GM04504 (cell line): ENCODE data around the gene PRCC.

Experiments
- DNase-seq: peaks from one replicate; pipeline ENCODE4 v3.0.0-alpha.2; 2012; ENCODE audit warnings: low read depth

Gene PRCC

DNA sequence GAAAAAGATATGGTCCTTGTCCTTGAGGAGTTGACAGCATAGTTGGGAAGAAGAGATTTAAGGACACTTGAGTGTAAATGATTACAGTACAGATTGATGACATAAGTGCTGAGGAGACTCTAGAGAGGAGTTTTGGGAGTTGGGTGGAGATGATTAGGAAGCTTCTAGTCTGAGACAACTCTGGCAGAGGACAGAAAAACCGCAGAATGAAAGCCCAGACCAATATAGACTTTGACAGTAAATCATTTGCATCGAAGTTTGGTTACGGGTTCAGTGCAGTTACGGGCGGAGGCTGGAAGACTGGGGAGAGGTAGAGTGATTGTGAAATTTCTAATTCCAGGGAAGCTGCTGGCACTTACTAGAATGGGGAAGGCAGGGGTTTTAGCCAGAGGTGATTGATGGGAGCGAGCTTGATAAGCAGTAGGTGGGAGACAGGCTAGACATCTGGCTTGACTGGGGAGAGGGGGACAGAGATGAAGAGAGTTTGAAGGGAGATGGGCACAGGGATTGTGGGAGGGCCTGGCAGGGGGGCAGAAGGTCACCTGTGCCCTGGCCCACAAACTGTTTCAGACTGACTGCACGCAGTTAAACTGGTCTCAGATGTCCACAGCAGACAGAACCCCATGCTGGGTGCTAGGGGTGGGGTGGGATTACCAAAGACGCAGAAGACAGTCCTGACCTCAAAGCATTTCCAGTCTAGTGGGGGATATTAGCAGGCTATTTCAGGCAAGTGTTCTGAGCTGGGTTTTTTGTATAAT is 29.2 kb downstream of the PRCC start:
- DNase-seq = no peak

- no peak for DNase-seq
These were observed 30.0 kb downstream of the PRCC start for GRCh38 chr1:156797212-156797871.

- peak; percentile 78 for DNase-seq
These were observed 34.2 kb downstream of the PRCC start for GRCh38 chr1:156801409-156802121.

- DNase-seq = no peak
These were observed 35.1 kb downstream of the PRCC start for GRCh38 chr1:156802421-156802935.

- DNase-seq = no peak
These were observed 35.9 kb downstream of the PRCC start for GRCh38 chr1:156803086-156803851.

DNA sequence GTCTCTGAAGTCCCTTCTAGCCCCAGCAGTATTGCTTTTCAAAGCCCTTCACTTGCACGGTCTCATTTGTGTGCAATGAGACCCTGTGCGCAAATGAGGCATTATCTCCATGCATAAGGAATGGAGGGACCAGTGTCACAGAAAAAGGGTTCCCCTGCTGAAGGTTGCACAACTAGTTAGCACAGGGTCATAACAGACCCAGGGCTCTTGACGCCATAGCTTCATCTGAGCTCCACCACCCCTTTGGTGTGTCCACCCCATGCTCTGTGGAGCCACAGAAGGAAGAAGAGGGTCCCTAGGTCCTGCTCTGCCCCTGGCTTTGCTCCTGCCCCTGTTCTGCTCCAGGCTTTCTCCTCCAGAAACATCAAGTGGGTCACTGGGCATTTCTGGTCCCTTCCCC is 36.7 kb downstream of the PRCC start:
- DNase-seq = no peak

DNA sequence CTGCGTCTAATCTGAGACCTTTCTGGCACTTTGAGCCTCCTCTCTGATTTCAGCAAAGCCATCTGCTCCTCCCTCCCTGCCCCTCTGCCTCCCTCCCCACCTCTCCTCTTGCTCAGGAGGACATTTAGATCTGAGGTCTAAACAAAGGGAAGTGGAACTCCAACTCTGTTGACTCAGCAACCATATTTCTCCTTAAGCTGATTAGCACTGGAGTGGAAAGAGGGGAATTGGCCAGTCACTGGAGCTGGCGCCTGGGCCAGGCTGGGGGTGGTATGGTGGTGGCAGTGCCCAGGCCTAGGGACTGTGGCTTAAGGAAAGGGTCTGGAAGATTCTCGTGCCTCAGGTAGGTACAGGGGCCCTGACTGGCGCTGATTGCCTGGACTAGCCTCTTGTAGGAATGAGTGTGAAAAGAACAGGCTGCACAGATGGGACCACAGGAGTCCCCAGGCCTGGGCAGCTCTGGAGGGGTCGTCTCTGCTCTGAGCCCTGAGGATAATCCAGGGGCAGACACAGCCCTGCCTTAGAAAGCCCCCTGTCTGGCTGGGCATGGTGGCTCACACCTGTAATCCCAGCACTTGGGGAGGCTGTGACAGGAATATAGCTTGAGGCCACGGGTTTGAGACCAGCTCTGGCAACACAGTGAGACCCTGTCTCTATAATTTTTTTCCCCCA is 37.4 kb downstream of the PRCC start:
- no peak for DNase-seq

GRCh38 chr1:156805766-156806511 is 38.6 kb downstream of the PRCC start:
- peak; percentile 88 for DNase-seq

DNA sequence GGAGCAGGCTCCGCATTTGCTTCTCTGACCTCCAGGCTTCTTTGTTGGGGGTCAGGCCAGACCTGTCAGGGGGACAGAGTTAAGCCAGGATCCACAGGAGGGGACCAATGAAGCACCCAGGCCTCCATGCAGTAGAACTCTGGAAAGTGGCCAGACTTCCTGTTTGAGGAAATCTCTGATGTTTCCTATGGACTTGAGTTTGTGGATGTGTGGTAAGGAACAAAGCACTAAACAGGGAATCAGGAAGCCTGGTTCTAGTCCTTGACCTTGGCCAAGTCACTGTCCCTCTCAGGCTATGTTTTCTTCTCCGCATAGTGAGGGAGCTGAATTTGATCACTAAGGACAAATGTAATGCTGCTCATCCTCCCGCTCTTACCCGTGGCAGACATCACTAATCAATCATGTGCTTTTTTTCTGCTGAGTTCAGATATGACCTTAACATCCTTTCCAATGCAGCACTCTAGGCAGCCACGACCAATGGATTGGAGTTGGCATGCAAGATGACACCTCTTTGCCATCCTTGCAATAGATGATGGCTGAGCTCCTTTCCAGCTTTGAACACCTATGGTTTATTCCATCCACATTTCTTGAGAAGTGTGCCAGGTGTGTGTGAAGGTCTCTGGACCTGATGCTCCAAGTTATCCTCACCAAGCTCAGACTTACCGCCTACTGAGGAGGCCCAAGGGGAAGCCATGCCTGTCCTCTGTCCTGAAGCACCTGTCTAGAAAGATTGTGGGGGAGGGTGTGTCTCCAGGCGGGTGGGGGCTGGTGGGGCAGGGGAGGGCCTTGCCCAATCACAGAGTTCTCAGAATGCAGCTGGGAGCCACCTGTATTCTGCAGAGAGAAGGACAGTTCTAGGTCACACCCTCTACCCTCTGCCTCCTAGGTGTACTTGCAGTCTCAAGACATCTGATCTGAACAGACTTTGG is 39.4 kb downstream of the PRCC start:
- DNase-seq = no peak

- DNase-seq = no peak
These were observed 40.3 kb downstream of the PRCC start for GRCh38 chr1:156807627-156808026.

DNA sequence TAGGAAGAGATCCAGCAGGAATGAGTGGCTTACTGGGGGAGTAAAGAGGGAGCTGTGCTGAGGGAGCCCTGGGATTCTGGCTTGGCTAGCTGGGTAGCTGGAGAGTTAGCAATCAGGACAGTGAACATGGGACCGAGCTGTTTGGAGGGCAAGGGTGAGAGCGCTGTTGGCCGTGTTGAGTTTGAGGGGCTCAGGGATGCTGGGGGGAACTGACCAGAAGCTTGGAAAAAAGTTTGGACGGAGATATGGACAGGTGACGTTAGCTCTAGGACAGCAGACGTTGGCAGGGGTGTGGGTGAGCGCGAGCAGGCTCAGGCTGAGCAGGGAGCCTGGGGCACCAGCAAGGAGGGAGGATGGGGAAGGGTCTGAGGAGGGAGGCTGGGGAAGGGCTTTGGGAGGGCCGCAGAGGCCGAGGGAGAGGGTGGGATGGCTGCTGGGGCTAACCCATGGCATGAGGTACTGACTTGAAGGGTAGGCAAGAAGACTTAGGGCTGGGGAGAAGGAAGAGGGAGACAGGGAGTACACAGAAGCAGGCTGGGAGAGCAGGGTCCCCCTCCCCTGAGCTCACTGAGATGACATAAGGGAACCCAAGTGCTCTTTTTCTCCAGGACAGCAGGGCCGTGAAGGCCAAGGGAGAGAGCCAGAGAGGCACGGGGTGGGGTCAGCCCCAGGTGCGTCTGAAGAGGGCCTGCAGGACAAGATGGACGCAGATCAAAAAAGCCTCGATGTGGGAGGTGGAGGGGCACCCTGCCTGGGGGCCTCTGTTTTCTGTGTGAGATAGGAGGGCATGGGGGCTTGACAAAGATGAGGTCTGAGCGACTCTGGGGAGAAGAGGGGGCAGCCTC is 41.1 kb downstream of the PRCC start:
- no peak for DNase-seq

DNA sequence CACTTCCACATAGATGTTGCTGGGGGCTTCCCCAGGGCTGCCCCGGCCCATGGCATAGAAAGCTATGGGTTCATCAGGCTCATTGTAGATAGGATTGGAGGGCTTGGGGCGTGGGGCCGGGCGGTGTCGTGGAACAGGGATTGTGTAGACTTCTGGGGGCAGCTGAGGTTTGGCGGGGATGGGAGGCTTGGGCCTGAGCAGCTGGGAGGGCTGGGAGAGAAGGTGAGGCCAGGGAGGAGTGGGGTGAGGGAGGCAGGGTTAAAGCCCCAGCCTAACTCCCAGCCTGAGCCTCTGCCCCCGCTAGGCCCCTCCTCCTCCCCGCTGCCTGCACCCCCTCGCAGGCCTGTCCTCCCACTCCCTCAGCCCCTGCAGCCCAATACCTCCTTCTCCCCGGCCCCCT is 41.9 kb downstream of the PRCC start:
- no peak for DNase-seq

DNA sequence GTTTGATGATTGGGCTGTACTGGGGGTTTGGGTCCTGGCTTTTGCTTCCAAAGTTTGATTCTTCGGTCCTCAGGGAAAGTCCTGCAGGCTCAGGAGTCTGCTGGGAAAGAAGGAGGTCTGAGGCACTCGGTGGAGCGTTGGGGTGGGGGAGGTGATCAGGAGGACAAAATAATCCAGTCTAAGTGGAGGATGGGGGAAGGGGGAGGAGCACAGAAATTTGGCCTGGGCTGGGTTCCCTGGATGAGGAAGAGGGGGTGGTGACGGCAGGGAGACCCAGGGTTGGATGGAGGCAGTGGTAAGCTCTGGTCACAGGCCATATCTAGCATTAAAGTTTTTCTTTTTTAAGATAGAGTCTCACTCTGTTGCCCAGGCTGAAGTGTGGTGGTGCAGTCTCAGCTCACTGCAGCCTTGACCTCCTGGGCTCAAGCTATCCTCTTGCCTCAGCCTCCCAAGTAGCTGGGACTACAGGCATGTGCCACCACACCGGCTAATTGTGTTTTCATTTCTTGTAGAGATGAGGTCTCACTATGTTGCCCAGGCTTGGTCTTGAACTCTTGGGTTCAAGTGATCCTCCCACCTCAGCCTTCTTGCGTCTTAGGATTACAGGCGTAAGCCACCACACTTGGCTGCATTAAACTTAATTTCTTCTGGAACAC is 42.5 kb downstream of the PRCC start:
- no peak for DNase-seq

DNA sequence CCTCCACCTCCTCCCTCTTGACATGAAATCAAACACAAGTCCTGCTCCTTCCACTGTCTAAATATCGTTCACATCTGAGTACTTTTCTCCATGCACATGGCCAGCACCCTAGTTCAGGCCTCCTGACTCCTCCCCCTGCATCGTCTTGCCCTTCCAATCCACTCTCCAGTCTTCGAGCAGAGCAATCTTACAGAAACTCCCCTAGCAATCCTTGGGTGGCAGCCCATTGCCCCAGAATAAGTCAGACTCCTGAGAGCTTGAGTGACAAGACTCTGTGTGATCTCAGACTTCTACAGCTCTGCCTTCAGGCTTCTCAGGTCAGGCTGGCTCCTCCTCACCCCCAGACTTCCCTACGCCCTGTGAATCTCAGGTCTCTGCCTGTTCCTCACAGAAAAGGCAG is 43.8 kb downstream of the PRCC start:
- DNase-seq = no peak

DNA sequence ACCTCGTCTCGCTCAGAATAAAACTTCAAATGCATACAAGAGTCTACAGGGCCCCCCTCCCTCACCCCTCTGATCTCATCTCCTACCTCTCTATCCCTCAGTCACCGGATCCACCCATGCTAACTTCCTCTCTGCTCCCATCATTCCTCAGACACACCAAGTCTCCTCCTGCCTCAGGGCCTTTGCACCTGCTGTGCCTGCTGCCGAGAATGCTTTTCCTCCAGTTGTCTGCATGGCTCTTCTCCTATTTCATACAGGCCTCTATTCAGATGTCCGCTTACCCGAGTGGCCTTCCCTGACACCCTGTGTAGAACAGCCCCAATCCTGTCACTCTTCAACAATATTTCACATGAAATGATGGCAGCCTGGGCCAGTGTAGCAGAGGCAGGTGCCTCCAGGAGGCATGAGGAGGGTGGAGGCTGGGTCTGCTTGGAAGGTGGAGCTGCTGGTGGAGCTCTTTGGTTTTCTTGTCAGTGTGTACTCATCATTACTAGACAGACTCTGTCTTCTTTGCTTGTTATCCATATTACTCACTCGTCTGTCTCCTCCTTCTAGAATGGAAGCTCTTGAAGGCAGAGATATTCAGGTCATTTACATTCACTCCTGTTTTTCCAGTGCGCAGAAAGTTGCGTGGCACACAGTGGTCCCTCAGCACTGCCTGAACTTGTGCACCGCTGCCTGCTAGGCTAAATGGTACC is 45.1 kb downstream of the PRCC start:
- no peak for DNase-seq

- no peak for DNase-seq
These were observed 46.0 kb downstream of the PRCC start for GRCh38 chr1:156813298-156813697.

- DNase-seq = no peak
These were observed 46.6 kb downstream of the PRCC start for GRCh38 chr1:156813750-156814570.
